HepG2 (cell line): ENCODE measurements around the gene ASAP2. TPM values are rescaled to one million over a fixed set of nuclear protein-coding genes. Genes with fewer than 3 reads are reported as not detected.

Experiments used
- ATAC-seq: fragments of 200-7000 bp; cut with Tn5 transposase; 3 replicates; pipeline ENCODE4 v1.9.1; 2020; ENCODE audit warnings: mild to moderate bottlenecking, moderate library complexity
- BruUV-seq: library from RNA; stranded (reverse); fragments of 400-500 nt; replicated peaks from 2 replicates; lab custom pipeline; 2021; lab: Mats Ljungman, UMichigan
- CTCF ChIA-PET: fragments of 300-600 bp; formaldehyde crosslinking; extraction: SDS; loops from one replicate; lab custom pipeline; 2021; ENCODE audit warnings: low total read pairs, inconsistent platforms, low intra/inter-chr PET ratio; lab: Yijun Ruan, JAX
- POLR2A ChIA-PET: fragments of 350-600 bp; sonication (Branson Sonifier 250); formaldehyde crosslinking; loops from one replicate; lab custom pipeline; 2020; ENCODE audit warnings: antibody characterized with exemption, inconsistent platforms; lab: Yijun Ruan, JAX
- DNase-seq: peaks from one replicate; pipeline ENCODE4 v3.0.0-alpha.2; 2015; ENCODE audit warnings: low spot score
- FAIRE-seq: peaks from 3 replicates; lab custom pipeline; 2011; peaks lifted over from hg19 to GRCh38; lab: Jason Lieb, UNC
- H2AFZ ChIP-seq: one replicate; pipeline ENCODE4 v1.6.1; 2011; ENCODE audit warnings: low read length, inconsistent platforms
- H3K27ac ChIP-seq: fragments of 300-600 bp; 3 replicates; pipeline ENCODE4 v1.8.0; 2011; ENCODE audit warnings: mixed run types, mild to moderate bottlenecking, mixed read lengths, low read length, inconsistent platforms; ENCODE audit not compliant: insufficient read depth; ENCODE audit errors: extremely low read length
- H3K27me3 ChIP-seq, 2 experiments: fragments of 200-600 bp in 1 of 2; 2 replicates in 1 of 2; 3 replicates in 1 of 2; pipeline versions ENCODE4 v1.6.0 to v1.8.0; 2011; ENCODE audit warnings: low read length in 2 of 2, mild to moderate bottlenecking in 2 of 2, moderate library complexity in 2 of 2, inconsistent platforms in 1 of 2; ENCODE audit not compliant: insufficient read depth in 2 of 2, control insufficient read depth in 1 of 2
- H3K36me3 ChIP-seq, 2 experiments: fragments of 200-600 bp in 1 of 2; replicated peaks in 1 of 2; 2 replicates in 1 of 2; 3 replicates in 1 of 2; pipeline versions ENCODE4 v1.5.1 to v1.8.0; 2011; ENCODE audit warnings: low read length in 2 of 2, inconsistent platforms in 1 of 2; ENCODE audit not compliant: insufficient read depth in 2 of 2, control insufficient read depth in 1 of 2
- H3K4me1 ChIP-seq: 2 replicates; pipeline ENCODE4 v1.5.1; 2012; ENCODE audit warnings: low read length, inconsistent platforms; ENCODE audit not compliant: insufficient read depth
- H3K4me2 ChIP-seq: 2 replicates; pipeline ENCODE4 v1.6.0; 2011; ENCODE audit warnings: low read depth, low read length, inconsistent platforms
- H3K4me3 ChIP-seq, 3 experiments: fragments of 200-600 bp in 1 of 3; sonication (generic), shearing (Covaris generic) in 1 of 3; replicated peaks in 1 of 3; 2 replicates each; pipeline ENCODE4 v1.5.1; 2011 to 2016; ENCODE audit warnings: low read length in 3 of 3, inconsistent platforms in 2 of 3, low read depth in 2 of 3, mild to moderate bottlenecking in 2 of 3, control low read depth in 1 of 3, mixed read lengths in 1 of 3; ENCODE audit not compliant: insufficient read depth in 1 of 3
- H3K79me2 ChIP-seq: one replicate; pipeline ENCODE4 v1.6.1; 2011; ENCODE audit warnings: low read length, inconsistent platforms; ENCODE audit not compliant: insufficient read depth
- H3K9ac ChIP-seq: 2 replicates; pipeline ENCODE4 v1.6.0; 2011; ENCODE audit warnings: mild to moderate bottlenecking, low read depth, low read length, inconsistent platforms; ENCODE audit not compliant: insufficient read depth
- H3K9me3 ChIP-seq: 2 replicates; pipeline ENCODE4 v1.5.1; 2012; ENCODE audit warnings: mild to moderate bottlenecking, low read length
- H4K20me1 ChIP-seq: 2 replicates; pipeline ENCODE4 v1.6.0; 2011; ENCODE audit warnings: inconsistent platforms, mild to moderate bottlenecking, low read length, moderate library complexity; ENCODE audit not compliant: insufficient read depth
- CCDC6 ChIP-seq: sonication (generic); formaldehyde crosslinking; IDR thresholded peaks from 2 replicates; pipeline ENCODE4 v1.8.1; 2022; ENCODE audit warnings: mild to moderate bottlenecking, missing genetic modification reagents, moderate library complexity
- LCORL ChIP-seq, 2 experiments: fragments of 450-650 bp in 1 of 2; sonication (generic) in 1 of 2; formaldehyde crosslinking in 1 of 2; IDR thresholded peaks; 2 replicates each; pipeline versions ENCODE4 v1.5.0 to v1.6.1; 2017 to 2020; ENCODE audit warnings: antibody characterized with exemption in 1 of 2, missing genetic modification reagents in 1 of 2
- MBD4 ChIP-seq: IDR thresholded peaks from 2 replicates; pipeline ENCODE4 v1.6.1; 2012; ENCODE audit warnings: low read length, inconsistent platforms, borderline replicate concordance
- MEIS1 ChIP-seq: sonication (generic); formaldehyde crosslinking; IDR thresholded peaks from 2 replicates; pipeline ENCODE4 v1.9.0; 2021; ENCODE audit warnings: mild to moderate bottlenecking, missing genetic modification reagents, moderate library complexity, borderline replicate concordance
- MYC ChIP-seq: sonication (generic); formaldehyde crosslinking; IDR thresholded peaks from 2 replicates; pipeline ENCODE4 v1.9.0; 2021; ENCODE audit warnings: missing genetic modification reagents, borderline replicate concordance
- PAX8 ChIP-seq: sonication (generic); formaldehyde crosslinking; IDR thresholded peaks from 2 replicates; pipeline ENCODE4 v1.8.0; 2022; ENCODE audit warnings: mild to moderate bottlenecking, missing genetic modification reagents, borderline replicate concordance
- U2AF2 ChIP-seq: fragments of 200-400 bp; formaldehyde crosslinking; IDR thresholded peaks from 2 replicates; pipeline ENCODE4 v1.6.1; 2017; ENCODE audit warnings: low read depth, mild to moderate bottlenecking, low read length
- WIZ ChIP-seq: sonication (generic); formaldehyde crosslinking; IDR thresholded peaks from 2 replicates; pipeline ENCODE4 v1.5.1; 2020; ENCODE audit warnings: mild to moderate bottlenecking, missing genetic modification reagents
- ZBTB20 ChIP-seq: sonication (generic); formaldehyde crosslinking; IDR thresholded peaks from 2 replicates; pipeline ENCODE4 v1.8.1; 2023; ENCODE audit warnings: missing genetic modification reagents, low read depth, mild to moderate bottlenecking, borderline replicate concordance
- ZMYM3 ChIP-seq: sonication (generic); formaldehyde crosslinking; IDR thresholded peaks from 2 replicates; pipeline ENCODE4 v1.5.1; 2020; ENCODE audit warnings: mild to moderate bottlenecking, missing genetic modification reagents
- ZNF33A ChIP-seq: sonication (generic); formaldehyde crosslinking; IDR thresholded peaks from 2 replicates; pipeline ENCODE4 v1.5.1; 2020; ENCODE audit warnings: missing genetic modification reagents, mild to moderate bottlenecking, moderate library complexity, borderline replicate concordance
- ZNF383 ChIP-seq: sonication (generic); formaldehyde crosslinking; IDR thresholded peaks from 2 replicates; pipeline ENCODE4 v1.4.0; 2020; ENCODE audit warnings: missing genetic modification reagents, mild to moderate bottlenecking, borderline replicate concordance
- ZNF552 ChIP-seq: sonication (generic); formaldehyde crosslinking; IDR thresholded peaks from 2 replicates; pipeline ENCODE4 v1.9.0; 2022; ENCODE audit warnings: missing genetic modification reagents, mild to moderate bottlenecking, borderline replicate concordance
- ZNF567 ChIP-seq: sonication (generic); formaldehyde crosslinking; IDR thresholded peaks from 2 replicates; pipeline ENCODE4 v1.8.1; 2023; ENCODE audit warnings: mild to moderate bottlenecking, missing genetic modification reagents, borderline replicate concordance
- ZNF746 ChIP-seq: sonication (generic); formaldehyde crosslinking; IDR thresholded peaks from 2 replicates; pipeline ENCODE4 v1.8.0; 2022; ENCODE audit warnings: mild to moderate bottlenecking, missing genetic modification reagents
- WGBS: methylation state at CpG from one replicate; pipeline ENCODE4 v1.1.6; 2017; ENCODE audit warnings: low lambda C conversion rate; 5-methylcytosine and 5-hydroxymethylcytosine counted together
- in situ Hi-C: cut with HindIII; loops from 2 replicates; pipeline ENCODE4 v1.10.0; 2017; ENCODE audit warnings: low pct_unique_long_range_greater_than_20kb; ENCODE audit not compliant: extremely low pct_ligation_motif_present
- intact Hi-C: fragments of 100-400 bp; cut with micrococcal nuclease; formaldehyde crosslinking; loops from one replicate; pipeline ENCODE4 v1.10.0; 2022; ENCODE audit not compliant: unreplicated experiment
- polyA plus RNA-seq, 8 experiments: library from polyadenylated mRNA; depleted of rRNA in 3 of 8; stranded (reverse) in 7 of 8; unstranded in 1 of 8; fragments of >200 nt; fragmentation: Illumina TruSeq in 4 of 8; extraction: Trizol in 4 of 8; gene quantifications; 2 replicates each; pipeline versions ENCODE4 v1.2.1 to v1.2.3, GENCODE V29; 2011 to 2016; ENCODE audit warnings: low read depth in 4 of 8, missing spikeins in 1 of 8, mixed read lengths in 1 of 8; ENCODE audit not compliant: insufficient read depth in 1 of 8
- total RNA-seq, 5 experiments: library from RNA; depleted of rRNA; stranded (reverse); fragments of >200 nt; fragmentation: Illumina TruSeq; extraction: Trizol; gene quantifications; 2 replicates each; pipeline ENCODE4 v1.2.3, GENCODE V29; 2016; ENCODE audit warnings: low read depth in 1 of 5
- TF ChIP-seq, protein P1 (sequence below): fragments of 450-650 bp; IDR thresholded peaks from 2 replicates; pipeline ENCODE4 v1.6.1; 2017

Gene ASAP2
- total and polyA plus RNA-seq, 2 of the 13 experiments (the other 11 are each of a cell fraction or from before 2014, with no cell fraction given): 7.3 to 22.3 TPM

- no peak overlapping the region for H2AFZ ChIP-seq
- H3K4me3 ChIP-seq: no peak overlapping the region
- no peak overlapping the region for H3K27ac ChIP-seq
- H3K9me3 ChIP-seq: no peaks in the 10 kb centered on the region
- in situ Hi-C loops: no loop called here
- ChIA-PET POLR2A (no interaction called here), CTCF (no interaction called here)
- no peak for TF ChIP-seq ZNF746 (CRISPR knock-in tag)
- TF ChIP-seq CCDC6 (CRISPR knock-in tag): no peak
- TF ChIP-seq ZNF552 (CRISPR knock-in tag): no peak
- TF ChIP-seq, protein P1, sequence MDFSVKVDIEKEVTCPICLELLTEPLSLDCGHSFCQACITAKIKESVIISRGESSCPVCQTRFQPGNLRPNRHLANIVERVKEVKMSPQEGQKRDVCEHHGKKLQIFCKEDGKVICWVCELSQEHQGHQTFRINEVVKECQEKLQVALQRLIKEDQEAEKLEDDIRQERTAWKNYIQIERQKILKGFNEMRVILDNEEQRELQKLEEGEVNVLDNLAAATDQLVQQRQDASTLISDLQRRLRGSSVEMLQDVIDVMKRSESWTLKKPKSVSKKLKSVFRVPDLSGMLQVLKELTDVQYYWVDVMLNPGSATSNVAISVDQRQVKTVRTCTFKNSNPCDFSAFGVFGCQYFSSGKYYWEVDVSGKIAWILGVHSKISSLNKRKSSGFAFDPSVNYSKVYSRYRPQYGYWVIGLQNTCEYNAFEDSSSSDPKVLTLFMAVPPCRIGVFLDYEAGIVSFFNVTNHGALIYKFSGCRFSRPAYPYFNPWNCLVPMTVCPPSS: no peak
- TF ChIP-seq MYC: no peak
- no peak for TF ChIP-seq ZNF383 (CRISPR knock-in tag)
- no peak for TF ChIP-seq ZNF33A (CRISPR knock-in tag)
- no peak for TF ChIP-seq ZMYM3 (CRISPR knock-in tag)
- no peak for TF ChIP-seq ZNF567 (CRISPR knock-in tag)
- TF ChIP-seq LCORL (IDR thresholded peaks at IDR 0.05): no peak
- TF ChIP-seq LCORL (CRISPR knock-in tag; IDR thresholded peaks at IDR 0.05): no peak
- no peak for TF ChIP-seq ZBTB20 (CRISPR knock-in tag)
- TF ChIP-seq PAX8 (CRISPR knock-in tag): no peak
- TF ChIP-seq MEIS1 (CRISPR knock-in tag): no peak
- no peak for TF ChIP-seq MBD4
- TF ChIP-seq WIZ (CRISPR knock-in tag): no peak
- TF ChIP-seq U2AF2: no peak
- no peaks in the 10 kb centered on the region for H3K36me3 ChIP-seq
- no peak overlapping the region for H3K9ac ChIP-seq
- no peaks in the 10 kb centered on the region for H3K27me3 ChIP-seq
- H3K4me1 ChIP-seq: peaks cover 67% of the 10 kb centered on the region
- H4K20me1 ChIP-seq: no peaks in the 10 kb centered on the region; the same call in 1 of the 2 replicates
- ATAC-seq (no peak), DNase-seq (no peak), FAIRE-seq (no peak)
- WGBS: 94% methylated on average over 6 of the region's 6 CpGs
- H3K79me2 ChIP-seq: peaks cover 71% of the 10 kb centered on the region
- no peak overlapping the region for H3K4me2 ChIP-seq
- intact Hi-C loops: no loop called here
- no TSS peak for BruUV-seq
These were observed 34.6 kb downstream of the ASAP2 start for GRCh38 chr2:9241233-9241632.
